HCT116 (cell line): ENCODE results near the gene MAPK1. TPM values are rescaled to one million over a fixed set of nuclear protein-coding genes. Genes with fewer than 3 reads are reported as not detected.

ENCODE experiments used
- ATAC-seq: fragments of 200-7000 bp; cut with Tn5 transposase; 2 replicates; pipeline ENCODE4 v1.9.1; 2020; ENCODE audit warnings: mild to moderate bottlenecking, moderate library complexity
- BruUV-seq: library from RNA; stranded (reverse); fragments of 400-500 nt; replicated peaks from 2 replicates; lab custom pipeline; 2021; lab: Mats Ljungman, UMichigan
- CTCF ChIA-PET: fragments of 300-600 bp; sonication (Branson Sonifier 250); formaldehyde crosslinking; loops from one replicate; lab custom pipeline; 2021; ENCODE audit warnings: antibody characterized with exemption; lab: Charles Lee
- POLR2A ChIA-PET: fragments of 300-600, 350-600 bp; sonication (Branson Sonifier 250); formaldehyde crosslinking; loops from one replicate; lab custom pipeline; 2021; ENCODE audit warnings: antibody characterized with exemption; lab: Charles Lee
- RAD21 ChIA-PET, 2 experiments: fragments of 300-600 bp; sonication (Branson Sonifier 250); formaldehyde crosslinking; loops; one replicate each; lab custom pipeline; 2023; ENCODE audit warnings: low total read pairs in 2 of 2; ENCODE audit not compliant: uncharacterized antibody in 2 of 2, unreplicated experiment in 2 of 2, low non-redundant PET in 1 of 2; lab: Charles Lee
- DNase-seq: peaks from one replicate; pipeline ENCODE4 v3.0.0-alpha.2; 2010; ENCODE audit warnings: low read depth, low spot score
- H2AFZ ChIP-seq: fragments of 200-600 bp; shearing (Covaris generic), sonication (generic); 2 replicates; pipeline ENCODE4 v1.6.1; 2017; ENCODE audit warnings: low read depth, mixed run types, mixed read lengths, antibody characterized with exemption, low read length; ENCODE audit not compliant: poor library complexity, severe bottlenecking
- H3K27ac ChIP-seq: 2 replicates; pipeline ENCODE4 v1.5.1; 2012; ENCODE audit warnings: low read depth, low read length
- H3K27me3 ChIP-seq: fragments of 200-600 bp; sonication (generic); 2 replicates; pipeline ENCODE4 v1.6.1; 2016; ENCODE audit warnings: mixed run types, low read length, mixed read lengths; ENCODE audit not compliant: insufficient read depth
- H3K36me3 ChIP-seq, 2 experiments: fragments of 200-500 bp in 1 of 2; fragments of 200-600 bp in 1 of 2; sonication (Bioruptor generic) in 1 of 2; sonication (generic) in 1 of 2; 2 replicates each; pipeline versions ENCODE4 v1.5.1 to v1.6.1; 2014 to 2016; ENCODE audit warnings: low read length in 2 of 2, inconsistent platforms in 1 of 2, mixed read lengths in 1 of 2, mixed run types in 1 of 2; ENCODE audit not compliant: insufficient read depth in 2 of 2, control insufficient read depth in 1 of 2
- H3K4me1 ChIP-seq, 2 experiments: fragments of 200-600 bp in 1 of 2; sonication (generic) in 1 of 2; 2 replicates each; pipeline versions ENCODE4 v1.5.1 to v1.6.1; 2012 to 2017; ENCODE audit warnings: low read length in 2 of 2, inconsistent platforms in 1 of 2, mild to moderate bottlenecking in 1 of 2, mixed read lengths in 1 of 2, mixed run types in 1 of 2, moderate library complexity in 1 of 2; ENCODE audit not compliant: insufficient read depth in 2 of 2, control insufficient read depth in 1 of 2
- H3K4me2 ChIP-seq: fragments of 200-600 bp; sonication (generic); 2 replicates; pipeline ENCODE4 v1.6.1; 2017; ENCODE audit warnings: mixed run types, low read length, mixed read lengths
- H3K4me3 ChIP-seq, 2 experiments: fragments of 200-600 bp in 1 of 2; sonication (generic) in 1 of 2; replicated peaks in 1 of 2; 2 replicates each; pipeline ENCODE4 v1.5.1; 2011 to 2016; ENCODE audit warnings: low read length in 2 of 2, control low read depth in 1 of 2, low read depth in 1 of 2, mild to moderate bottlenecking in 1 of 2, mixed read lengths in 1 of 2, mixed run types in 1 of 2
- H3K79me2 ChIP-seq: fragments of 200-600 bp; sonication (generic); 2 replicates; pipeline ENCODE4 v1.6.1; 2017; ENCODE audit warnings: mild to moderate bottlenecking, mixed run types, low read length, moderate library complexity, mixed read lengths; ENCODE audit not compliant: insufficient read depth
- H3K9ac ChIP-seq: fragments of 200-600 bp; sonication (generic); 2 replicates; pipeline ENCODE4 v1.6.1; 2016; ENCODE audit warnings: low read length, mixed read lengths
- H3K9me2 ChIP-seq: fragments of 200-600 bp; sonication (generic), shearing (Covaris generic); 2 replicates; pipeline ENCODE4 v1.6.1; 2017; ENCODE audit warnings: mixed run types, mild to moderate bottlenecking, moderate library complexity; ENCODE audit not compliant: insufficient read depth
- H3K9me3 ChIP-seq, 2 experiments: fragments of 200-500 bp in 1 of 2; fragments of 200-600 bp in 1 of 2; sonication (Bioruptor generic) in 1 of 2; sonication (generic) in 1 of 2; 2 replicates each; pipeline ENCODE4 v1.6.1; 2014 to 2017; ENCODE audit warnings: low read length in 2 of 2, mixed read lengths in 2 of 2, inconsistent platforms in 1 of 2, low read depth in 1 of 2, mild to moderate bottlenecking in 1 of 2, mixed run types in 1 of 2, moderate library complexity in 1 of 2; ENCODE audit not compliant: control insufficient read depth in 1 of 2, insufficient read depth in 1 of 2
- H4K20me1 ChIP-seq: fragments of 200-600 bp; sonication (generic), shearing (Covaris generic); 2 replicates; pipeline ENCODE4 v1.6.1; 2017; ENCODE audit warnings: mixed run types, mild to moderate bottlenecking, moderate library complexity; ENCODE audit not compliant: insufficient read depth
- ATF3 ChIP-seq: IDR thresholded peaks from 2 replicates; pipeline ENCODE4 v1.6.1; 2012
- CEBPB ChIP-seq: IDR thresholded peaks from 2 replicates; pipeline ENCODE4 v1.6.1; 2012; ENCODE audit warnings: low read depth
- EGR1 ChIP-seq: IDR thresholded peaks from 2 replicates; pipeline ENCODE4 v1.6.1; 2012; ENCODE audit warnings: low read depth
- EZH2phosphoT487 ChIP-seq: fragments of 200-600 bp; IDR thresholded peaks from 2 replicates; pipeline ENCODE4 v1.6.1; 2018; ENCODE audit warnings: antibody characterized with exemption, borderline replicate concordance
- FOSL1 ChIP-seq: IDR thresholded peaks from 2 replicates; pipeline ENCODE4 v1.6.1; 2012; ENCODE audit warnings: low read depth
- MAX ChIP-seq: IDR thresholded peaks from 2 replicates; pipeline ENCODE4 v1.6.1; 2012
- POLR2A ChIP-seq: IDR thresholded peaks from 2 replicates; pipeline ENCODE4 v1.7.0; 2011; ENCODE audit warnings: borderline replicate concordance; ENCODE audit not compliant: insufficient read depth, insufficient read length; ENCODE audit errors: extremely low read depth
- RAD21 ChIP-seq: IDR thresholded peaks from 2 replicates; pipeline ENCODE4 v1.6.1; 2012; ENCODE audit warnings: low read depth, mild to moderate bottlenecking
- REST ChIP-seq: IDR thresholded peaks from 2 replicates; pipeline ENCODE4 v1.6.1; 2012; ENCODE audit warnings: low read depth
- SRF ChIP-seq: IDR thresholded peaks from 2 replicates; pipeline ENCODE4 v1.6.1; 2012; ENCODE audit warnings: low read depth
- TCF7L2 ChIP-seq: IDR thresholded peaks from 2 replicates; pipeline ENCODE4 v1.7.0; 2011; ENCODE audit warnings: borderline replicate concordance, inconsistent platforms; ENCODE audit not compliant: insufficient read depth, insufficient read length; ENCODE audit errors: extremely low read depth
- YY1 ChIP-seq: IDR thresholded peaks from 2 replicates; pipeline ENCODE4 v1.6.1; 2011; ENCODE audit warnings: low read length, low read depth, moderate library complexity, mild to moderate bottlenecking; ENCODE audit not compliant: insufficient replicate concordance; ENCODE audit errors: extremely low read depth
- ZBTB33 ChIP-seq: IDR thresholded peaks from 2 replicates; pipeline ENCODE4 v1.6.1; 2011; ENCODE audit warnings: mild to moderate bottlenecking, low read length, moderate library complexity; ENCODE audit not compliant: insufficient replicate concordance; ENCODE audit errors: extremely low read depth
- ZNF274 ChIP-seq: fragments of 200-500 bp; sonication (Bioruptor generic); IDR thresholded peaks from 2 replicates; pipeline ENCODE4 v1.6.1; 2014; ENCODE audit warnings: mild to moderate bottlenecking, low read depth, low read length, inconsistent platforms
- intact Hi-C: fragments of 100-400 bp; cut with micrococcal nuclease; formaldehyde crosslinking; loops from 2 replicates; pipeline ENCODE4 v1.10.0; 2022
- total RNA-seq: library from RNA; stranded (reverse); gene quantifications from one replicate; pipeline ENCODE4 v1.2.1, GENCODE V29; 2021; ENCODE audit not compliant: unreplicated experiment

The MAPK1 gene
- total RNA-seq, 1 experiment from 2014 or later: 137 TPM

- no peak for TF ChIP-seq ATF3
- no peak for TF ChIP-seq RAD21
- TF ChIP-seq YY1: no peak
- no peak for TF ChIP-seq REST
- TF ChIP-seq, all 23 proteins: peak for 0
Observed at GRCh38 chr22:21771631-21771976, 95.8 kb downstream of the MAPK1 start (continued).

GRCh38 chr22:21768435-21768834, 99.0 kb downstream of the MAPK1 start:
- Histone ChIP-seq H3K4me1 (no peaks in the 10 kb centered on the region), H3K36me3 (peaks cover 42 to 50% of the 10 kb centered on the region in 2 experiments; a peak in 3 of 4 replicates), H3K27ac (no peak overlapping the region), H2AFZ (no peak overlapping the region), H4K20me1 (no peaks in the 10 kb centered on the region), H3K79me2 (no peaks in the 10 kb centered on the region; the same call in 1 of the 2 replicates), H3K4me3 (no peak overlapping the region), H3K9me2 (no peaks in the 10 kb centered on the region), H3K27me3 (no peaks in the 10 kb centered on the region), H3K9me3 (no peaks in the 10 kb centered on the region), H3K9ac (no peak overlapping the region), H3K4me2 (no peak overlapping the region)
- DNase-seq (no peak), ATAC-seq (no peak)
- TF ChIP-seq EGR1 (no peak), SRF (no peak), REST (no peak), EZH2phosphoT487 (no peak), FOSL1 (no peak), ZNF274 (no peak), ZBTB33 (no peak), TCF7L2 (no peak), CEBPB (no peak), MAX (no peak), POLR2A (no peak)
- intact Hi-C loops: no loop called here
- ChIA-PET POLR2A (no interaction called here), CTCF (no interaction called here), RAD21 (no interaction called here)
- no TSS peak for BruUV-seq
